WTC11 (cell line): ENCODE results near the gene KLB. TPM values are rescaled to one million over a fixed set of nuclear protein-coding genes. Genes with fewer than 3 reads are reported as not detected.
"Not testable (repeated sequence)": the region's sequence is repeated elsewhere in the genome, so short reads cannot be mapped to it uniquely, and the experiment has no call there.

Experiments
- ATAC-seq: fragments of 200-7000 bp; cut with Tn5 transposase; 2 replicates; pipeline ENCODE4 v1.10.0; 2021; ENCODE audit warnings: mild to moderate bottlenecking, moderate library complexity
- CTCF ChIA-PET: fragments of 300-600 bp; sonication (Branson Sonifier 250); formaldehyde crosslinking; loops from one replicate; lab custom pipeline; 2021; ENCODE audit warnings: antibody characterized with exemption; lab: Charles Lee
- POLR2A ChIA-PET: fragments of 350-600 bp; sonication (Branson Sonifier 250); formaldehyde crosslinking; loops from one replicate; lab custom pipeline; 2021; ENCODE audit warnings: antibody characterized with exemption; lab: Charles Lee
- DNase-seq: peaks from one replicate; pipeline ENCODE4 v3.0.0; 2021; ENCODE audit warnings: low spot score
- H3K27ac Mint-ChIP-seq: 2 replicates; pipeline ENCODE4 v1.8.0; 2021; ENCODE audit warnings: mixed read lengths
- H3K27me3 Mint-ChIP-seq: 2 replicates; pipeline ENCODE4 v1.8.0; 2021; ENCODE audit warnings: low read depth, mild to moderate bottlenecking, moderate library complexity, mixed read lengths
- H3K36me3 Mint-ChIP-seq: 2 replicates; pipeline ENCODE4 v1.8.0; 2021; ENCODE audit warnings: mixed read lengths
- H3K4me1 Mint-ChIP-seq: 2 replicates; pipeline ENCODE4 v1.8.0; 2022; ENCODE audit warnings: mixed read lengths
- H3K4me3 Mint-ChIP-seq: 2 replicates; pipeline ENCODE4 v1.8.0; 2021; ENCODE audit warnings: mild to moderate bottlenecking, moderate library complexity, mixed read lengths
- H3K9me3 Mint-ChIP-seq: 2 replicates; pipeline ENCODE4 v1.8.0; 2021; ENCODE audit warnings: mixed read lengths
- CREM ChIP-seq: sonication (generic); formaldehyde crosslinking; IDR thresholded peaks from 2 replicates; pipeline ENCODE4 v1.8.1; 2022; ENCODE audit warnings: mild to moderate bottlenecking, missing genetic modification reagents, moderate library complexity
- EMX1 ChIP-seq: fragments of 250-450 bp; sonication (Bioruptor Pico); IDR thresholded peaks from 2 replicates; pipeline ENCODE4 v1.8.0; 2021; ENCODE audit warnings: mild to moderate bottlenecking
- ERG ChIP-seq: fragments of 250-450 bp; sonication (Bioruptor Pico); IDR thresholded peaks from 2 replicates; pipeline ENCODE4 v1.8.0; 2021; ENCODE audit warnings: mild to moderate bottlenecking
- ETV6 ChIP-seq: sonication (generic); formaldehyde crosslinking; IDR thresholded peaks from 2 replicates; pipeline ENCODE4 v1.8.1; 2022; ENCODE audit warnings: mild to moderate bottlenecking, missing genetic modification reagents
- FOXK1 ChIP-seq: sonication (generic); formaldehyde crosslinking; IDR thresholded peaks from 2 replicates; pipeline ENCODE4 v1.8.0; 2022; ENCODE audit warnings: mild to moderate bottlenecking, moderate library complexity, missing genetic modification reagents
- GABPB1 ChIP-seq: sonication (generic); formaldehyde crosslinking; IDR thresholded peaks from 2 replicates; pipeline ENCODE4 v1.8.1; 2023; ENCODE audit warnings: mild to moderate bottlenecking, missing genetic modification reagents
- GTF2I ChIP-seq: fragments of 250-450 bp; sonication (Bioruptor Pico); conservative IDR thresholded peaks from 2 replicates; pipeline ENCODE4 v1.4.0; 2021; ENCODE audit warnings: mild to moderate bottlenecking
- IRF1 ChIP-seq: sonication (generic); formaldehyde crosslinking; IDR thresholded peaks from 2 replicates; pipeline ENCODE4 v1.8.0; 2023; ENCODE audit warnings: missing genetic modification reagents
- IRF2 ChIP-seq: sonication (generic); formaldehyde crosslinking; IDR thresholded peaks from 2 replicates; pipeline ENCODE4 v1.8.0; 2022; ENCODE audit warnings: low read depth, missing genetic modification reagents, borderline replicate concordance
- NFATC4 ChIP-seq: fragments of 250-450 bp; sonication (Bioruptor Pico); IDR thresholded peaks from 2 replicates; pipeline ENCODE4 v1.9.0; 2021; ENCODE audit warnings: mild to moderate bottlenecking
- PRDM15 ChIP-seq: sonication (generic); formaldehyde crosslinking; IDR thresholded peaks from 2 replicates; pipeline ENCODE4 v1.8.0; 2022; ENCODE audit warnings: missing genetic modification reagents
- PREB ChIP-seq: sonication (generic); formaldehyde crosslinking; IDR thresholded peaks from 2 replicates; pipeline ENCODE4 v1.8.1; 2022; ENCODE audit warnings: mild to moderate bottlenecking, missing genetic modification reagents, moderate library complexity, borderline replicate concordance
- STAT6 ChIP-seq: sonication (generic); formaldehyde crosslinking; conservative IDR thresholded peaks from 2 replicates; pipeline ENCODE4 v1.8.1; 2023; ENCODE audit warnings: mild to moderate bottlenecking, low read depth, missing genetic modification reagents, moderate library complexity
- TCF7 ChIP-seq: sonication (generic); formaldehyde crosslinking; IDR thresholded peaks from 2 replicates; pipeline ENCODE4 v1.8.0; 2022; ENCODE audit warnings: mild to moderate bottlenecking, low read depth, missing genetic modification reagents, moderate library complexity
- TP53 ChIP-seq: sonication (generic); formaldehyde crosslinking; IDR thresholded peaks from 2 replicates; pipeline ENCODE4 v1.8.1; 2023; ENCODE audit warnings: mild to moderate bottlenecking, missing genetic modification reagents
- ZBTB43 ChIP-seq: sonication (generic); formaldehyde crosslinking; IDR thresholded peaks from 2 replicates; pipeline ENCODE4 v1.8.1; 2023; ENCODE audit warnings: mild to moderate bottlenecking, missing genetic modification reagents
- ZSCAN18 ChIP-seq: fragments of 250-450 bp; sonication (Bioruptor Pico); IDR thresholded peaks from 2 replicates; pipeline ENCODE4 v2.1.2; 2022; ENCODE audit warnings: mild to moderate bottlenecking, moderate library complexity
- total RNA-seq: library from RNA; stranded (reverse); gene quantifications from 3 replicates; pipeline ENCODE4 v1.2.3, GENCODE V29; 2021

Gene KLB
- total RNA-seq, 1 experiment from 2014 or later = not detected

GRCh38 chr4:39394706-39395105, 12.0 kb upstream of the KLB start:
- H3K9me3 Mint-ChIP-seq = 0 out of 2 replicates have a peak, but pooled peaks cover 4% of the 10 kb centered on the region
- no peak for TF ChIP-seq TP53 (CRISPR knock-in tag)
- no peak for TF ChIP-seq ZBTB43 (CRISPR knock-in tag)
- TF ChIP-seq ETV6 (CRISPR knock-in tag) = no peak
- TF ChIP-seq PRDM15 (CRISPR knock-in tag) = no peak
- no peak for TF ChIP-seq PREB (CRISPR knock-in tag)
- TF ChIP-seq CREM (CRISPR knock-in tag) = no peak
- TF ChIP-seq IRF1 (CRISPR knock-in tag) = no peak
- TF ChIP-seq ZSCAN18 (CRISPR knock-in tag) = no peak
- no peak for TF ChIP-seq STAT6 (CRISPR knock-in tag)
- TF ChIP-seq NFATC4 = no peak
- TF ChIP-seq TCF7 (CRISPR knock-in tag) = no peak
- no peak for TF ChIP-seq FOXK1 (CRISPR knock-in tag)
- TF ChIP-seq GTF2I (CRISPR knock-in tag) = no peak
- TF ChIP-seq GABPB1 (CRISPR knock-in tag) = no peak
- TF ChIP-seq ERG (CRISPR knock-in tag) = no peak
- TF ChIP-seq IRF2 (CRISPR knock-in tag) = no peak
- no peak for TF ChIP-seq EMX1 (CRISPR knock-in tag)
- TF ChIP-seq, all 79 proteins: peak for 0
- ChIA-PET CTCF (interaction anchor here (0.6 kb wide), 1 partner anchor 36 kb away, joined by 3 read pairs; no protein-coding TSS in a partner anchor), POLR2A (no interaction called here)
- ATAC-seq = no peak
- Mint-ChIP-seq H3K27me3 (no peaks in the 10 kb centered on the region), H3K27ac (no peak overlapping the region), H3K4me3 (no peak overlapping the region), H3K36me3 (no peaks in the 10 kb centered on the region), H3K4me1 (no peaks in the 10 kb centered on the region)
- DNase-seq = no peak

GRCh38 chr4:39401640-39402039, 5.1 kb upstream of the KLB start:
- POLR2A ChIA-PET, H3K9me3 Mint-ChIP-seq, CTCF ChIA-PET, H3K4me3 Mint-ChIP-seq, H3K4me1 Mint-ChIP-seq, ATAC-seq, H3K27me3 Mint-ChIP-seq, H3K36me3 Mint-ChIP-seq, DNase-seq, H3K27ac Mint-ChIP-seq: not testable (repeated sequence)
